LNCaP clone FGC (cell line): ENCODE data around the gene NELL1.
"Not testable (repeated sequence)": the region's sequence is repeated elsewhere in the genome, so short reads cannot be mapped to it uniquely, and the experiment has no call there.

ENCODE experiments used
- DNase-seq: peaks from one replicate; pipeline ENCODE4 v3.0.0-alpha.2; 2011; ENCODE audit warnings: low read depth
- H3K4me3 ChIP-seq: 2 replicates; pipeline ENCODE4 v1.5.1; 2011; ENCODE audit warnings: mild to moderate bottlenecking, low read depth, low read length, control low read depth
- TF ChIP-seq, protein P1 (sequence below): IDR thresholded peaks from 2 replicates; pipeline ENCODE4 v1.5.1; 2012; ENCODE audit warnings: mild to moderate bottlenecking; ENCODE audit not compliant: control insufficient read depth, insufficient read depth; ENCODE audit errors: extremely low read depth

NELL1 gene

DNA sequence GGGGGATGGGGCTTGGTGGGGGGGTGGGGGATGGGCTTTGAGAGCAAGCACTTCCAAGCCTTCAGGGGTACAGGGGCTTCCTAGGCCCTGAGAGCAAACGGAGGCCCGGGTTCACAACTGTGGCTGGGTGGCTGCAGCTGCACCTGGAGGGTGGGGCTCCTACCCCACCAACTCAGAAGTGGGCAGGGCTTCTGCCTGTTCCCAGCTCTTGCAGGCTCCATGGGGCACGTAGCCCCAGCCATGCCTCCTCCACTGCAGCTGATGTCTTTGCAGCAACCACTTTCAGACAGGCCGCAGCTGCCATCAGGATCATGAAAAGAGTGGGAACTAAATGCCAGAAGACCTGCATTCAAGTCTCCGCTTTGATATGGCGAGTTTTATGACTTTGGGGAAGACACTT is 464.3 kb downstream of the NELL1 start:
- no peak overlapping the region for H3K4me3 ChIP-seq
- TF ChIP-seq, protein P1, sequence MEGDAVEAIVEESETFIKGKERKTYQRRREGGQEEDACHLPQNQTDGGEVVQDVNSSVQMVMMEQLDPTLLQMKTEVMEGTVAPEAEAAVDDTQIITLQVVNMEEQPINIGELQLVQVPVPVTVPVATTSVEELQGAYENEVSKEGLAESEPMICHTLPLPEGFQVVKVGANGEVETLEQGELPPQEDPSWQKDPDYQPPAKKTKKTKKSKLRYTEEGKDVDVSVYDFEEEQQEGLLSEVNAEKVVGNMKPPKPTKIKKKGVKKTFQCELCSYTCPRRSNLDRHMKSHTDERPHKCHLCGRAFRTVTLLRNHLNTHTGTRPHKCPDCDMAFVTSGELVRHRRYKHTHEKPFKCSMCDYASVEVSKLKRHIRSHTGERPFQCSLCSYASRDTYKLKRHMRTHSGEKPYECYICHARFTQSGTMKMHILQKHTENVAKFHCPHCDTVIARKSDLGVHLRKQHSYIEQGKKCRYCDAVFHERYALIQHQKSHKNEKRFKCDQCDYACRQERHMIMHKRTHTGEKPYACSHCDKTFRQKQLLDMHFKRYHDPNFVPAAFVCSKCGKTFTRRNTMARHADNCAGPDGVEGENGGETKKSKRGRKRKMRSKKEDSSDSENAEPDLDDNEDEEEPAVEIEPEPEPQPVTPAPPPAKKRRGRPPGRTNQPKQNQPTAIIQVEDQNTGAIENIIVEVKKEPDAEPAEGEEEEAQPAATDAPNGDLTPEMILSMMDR = no peak
- no peak for DNase-seq

DNA sequence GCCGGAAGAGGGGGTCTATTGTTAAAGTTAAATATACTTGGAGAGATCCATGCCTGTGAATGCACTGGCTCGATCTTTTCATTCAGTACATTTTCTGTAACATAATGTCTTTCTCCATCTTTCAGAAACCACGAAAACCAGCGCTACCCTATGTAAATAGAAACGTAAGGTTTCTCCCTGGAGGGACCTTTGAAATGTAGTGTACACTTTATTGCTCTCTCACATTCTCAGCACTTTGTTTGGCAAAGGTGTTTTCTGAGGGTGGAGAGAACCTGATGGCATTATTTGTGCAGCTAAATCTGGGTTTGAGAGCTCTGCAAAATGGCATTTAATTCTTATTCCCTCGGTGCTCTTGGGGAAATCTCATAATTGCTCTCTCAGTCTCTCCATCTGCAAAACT is 468.4 kb downstream of the NELL1 start:
- no peak overlapping the region for H3K4me3 ChIP-seq
- DNase-seq = no peak
- TF ChIP-seq, protein P1 = no peak

DNA sequence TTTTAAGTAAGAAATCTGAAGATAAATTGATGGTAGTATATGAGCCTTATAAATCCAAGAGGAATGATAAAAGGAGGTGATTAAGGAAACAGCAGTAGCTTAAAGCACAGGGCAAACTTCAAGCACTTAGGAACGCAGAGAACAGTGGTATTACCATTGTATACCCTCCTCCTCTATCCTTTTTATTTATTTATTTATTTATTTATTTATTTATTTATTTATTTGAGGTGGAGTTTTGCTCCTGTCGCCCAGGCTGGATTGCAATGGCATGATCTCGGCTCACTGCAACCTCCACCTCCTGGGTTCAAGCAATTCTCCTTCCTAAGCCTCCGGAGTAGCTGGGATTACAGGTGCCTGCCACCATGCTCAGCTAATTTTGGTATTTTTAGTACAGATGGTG is 472.2 kb downstream of the NELL1 start:
- not testable (repeated sequence) for DNase-seq, H3K4me3 ChIP-seq

DNA sequence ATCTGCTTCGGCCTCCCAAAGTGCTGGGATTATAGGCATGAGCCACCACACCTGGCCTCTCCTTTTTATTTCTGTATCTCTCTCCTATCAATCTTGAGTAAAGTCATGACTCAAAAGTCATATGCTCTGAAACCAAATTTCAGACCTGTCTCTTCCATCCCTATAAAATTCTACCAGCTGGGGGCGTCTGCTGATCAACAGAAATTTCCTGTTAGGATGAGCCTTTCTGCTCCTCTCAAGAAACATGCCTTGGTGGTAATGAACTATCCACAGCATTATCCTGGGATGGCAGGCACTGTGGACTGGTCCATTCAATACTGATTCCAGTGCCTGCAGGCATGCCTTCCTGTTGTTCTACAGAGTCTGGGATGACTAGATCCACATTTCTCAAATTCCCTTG is 472.6 kb downstream of the NELL1 start:
- H3K4me3 ChIP-seq = no peak overlapping the region
- no peak for DNase-seq
- TF ChIP-seq, protein P1 = peak; percentile 31

DNA sequence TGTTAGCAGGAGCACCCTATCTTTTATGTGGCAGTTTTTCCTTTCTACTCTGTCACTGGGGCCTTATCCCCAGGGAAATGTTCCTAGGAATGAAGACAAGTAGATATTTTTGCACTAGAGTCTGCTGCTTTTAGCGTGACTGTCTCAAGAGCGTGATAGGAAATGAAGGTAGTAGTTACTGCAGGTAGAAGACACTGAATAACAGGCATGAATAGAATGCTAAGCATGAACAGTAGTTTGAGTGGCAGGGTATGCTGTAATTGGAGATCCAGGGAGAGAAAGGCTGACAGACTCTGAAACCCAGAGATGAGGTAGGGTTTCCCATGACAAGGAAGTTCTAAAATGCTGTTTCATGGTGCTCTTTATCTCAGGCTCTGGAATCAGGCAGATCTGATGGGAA is 475.1 kb downstream of the NELL1 start:
- DNase-seq = no peak
- no peak overlapping the region for H3K4me3 ChIP-seq
- TF ChIP-seq, protein P1 = no peak

DNA sequence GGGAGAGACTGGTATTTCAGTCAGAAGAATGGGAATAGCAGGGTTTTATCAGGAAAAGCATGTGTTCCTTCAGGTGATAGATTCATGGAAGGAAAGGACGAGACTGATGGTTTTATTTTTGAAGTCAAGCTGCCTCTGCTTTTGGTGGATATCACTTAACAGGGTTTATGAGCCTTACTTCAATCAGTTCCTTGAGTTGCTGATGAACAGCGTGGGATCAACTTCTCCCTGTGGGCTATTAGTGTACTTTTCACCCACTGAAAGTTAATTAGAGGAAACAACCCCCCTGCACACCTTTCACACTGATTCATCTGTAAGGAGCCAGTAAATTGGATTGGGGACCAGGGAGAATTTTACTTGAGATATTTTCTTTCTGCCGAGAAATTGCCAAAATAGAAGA is 479.0 kb downstream of the NELL1 start:
- TF ChIP-seq, protein P1 = no peak
- no peak for DNase-seq
- H3K4me3 ChIP-seq = no peak overlapping the region

DNA sequence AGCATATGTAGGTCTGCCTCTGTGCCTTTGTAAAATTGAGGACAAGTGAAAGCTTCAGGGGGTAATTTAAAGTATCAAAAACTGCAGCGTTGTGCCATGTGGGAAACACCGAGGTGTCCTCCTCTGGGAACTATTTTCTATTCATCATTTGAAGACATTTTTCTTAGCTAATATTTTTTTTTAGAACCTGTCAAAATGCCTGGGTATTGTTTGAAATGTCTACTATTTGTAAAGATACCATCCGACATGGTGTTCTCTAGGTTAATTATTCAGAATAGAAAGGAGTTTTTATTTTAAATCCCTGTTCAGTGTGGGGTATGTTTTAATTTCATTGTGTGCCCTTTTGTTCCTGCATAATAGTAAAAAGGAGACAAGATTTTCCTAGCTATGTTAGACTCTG is 490.8 kb downstream of the NELL1 start:
- TF ChIP-seq, protein P1 = no peak
- H3K4me3 ChIP-seq = no peak overlapping the region

DNA sequence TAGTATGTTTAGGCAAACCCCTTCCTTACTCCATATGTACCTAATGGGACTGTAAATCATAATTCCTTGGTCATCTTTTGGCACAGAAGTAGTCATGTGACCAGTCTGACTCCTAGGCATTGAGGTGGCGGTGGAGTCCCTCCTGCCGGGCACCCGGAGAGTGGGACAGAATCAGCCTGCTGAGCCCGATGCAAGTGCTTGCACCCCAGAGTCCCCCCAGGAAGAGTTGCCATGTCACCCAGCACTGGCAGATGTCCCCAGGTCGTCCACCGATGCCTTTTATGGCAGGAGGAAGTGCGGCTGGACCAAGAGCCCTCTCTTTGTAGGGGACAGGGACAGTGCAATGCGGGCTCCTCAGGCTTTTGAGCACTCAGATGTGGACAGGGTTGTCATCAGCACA is 500.3 kb downstream of the NELL1 start:
- no peak overlapping the region for H3K4me3 ChIP-seq
- no peak for DNase-seq
- TF ChIP-seq, protein P1 = no peak

More for the DNA sequence above, 490.8 kb downstream of the NELL1 start:
- no peak for DNase-seq
